Measurements from ENCODE around the gene PYDC1.
"Not testable (repeated sequence)": the region's sequence is repeated elsewhere in the genome, so short reads cannot be mapped to it uniquely, and the experiment has no call there.

PYDC1 gene

DNA sequence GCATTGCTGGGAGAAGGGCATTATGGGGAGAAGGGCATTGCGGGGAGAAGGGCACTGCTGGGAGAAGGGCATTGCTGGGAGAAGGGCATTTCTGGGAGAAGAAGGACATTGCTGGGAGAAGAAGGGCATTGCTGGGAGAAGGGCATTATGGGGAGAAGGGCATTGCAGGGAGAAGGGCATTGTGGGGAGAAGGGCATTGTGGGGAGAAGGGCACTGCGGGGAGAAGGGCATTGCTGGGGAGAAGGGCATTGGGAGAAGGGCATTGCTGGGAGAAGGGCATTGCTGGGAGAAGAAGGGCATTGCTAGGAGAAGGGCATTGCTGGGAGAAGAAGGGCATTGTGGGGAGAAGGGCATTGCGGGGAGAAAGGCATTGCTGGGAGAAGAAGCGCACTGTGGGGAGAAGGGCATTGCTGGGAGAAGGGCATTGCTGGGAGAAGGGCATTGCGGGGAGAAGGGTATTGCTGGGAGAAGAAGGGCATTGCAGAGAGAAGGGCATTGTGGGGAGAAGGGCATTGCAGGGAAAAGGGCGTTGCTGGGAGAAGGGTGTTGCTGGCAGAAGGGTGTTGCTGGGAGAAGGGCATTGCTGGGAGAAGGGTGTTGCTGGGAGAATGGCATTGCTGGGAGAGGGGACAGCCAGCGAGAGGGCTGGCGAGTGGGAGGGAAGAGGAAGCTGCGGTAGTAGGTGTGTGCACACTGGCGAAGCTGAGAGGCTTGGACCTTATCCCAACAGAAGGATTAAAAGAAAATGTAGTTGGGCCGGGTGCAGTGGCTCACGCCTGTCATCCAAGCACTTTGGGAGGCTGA lies 4.6 kb upstream of the PYDC1 start:
- no peak for DNase-seq (ENCODE audit: low read depth in 2 of 2)

DNA sequence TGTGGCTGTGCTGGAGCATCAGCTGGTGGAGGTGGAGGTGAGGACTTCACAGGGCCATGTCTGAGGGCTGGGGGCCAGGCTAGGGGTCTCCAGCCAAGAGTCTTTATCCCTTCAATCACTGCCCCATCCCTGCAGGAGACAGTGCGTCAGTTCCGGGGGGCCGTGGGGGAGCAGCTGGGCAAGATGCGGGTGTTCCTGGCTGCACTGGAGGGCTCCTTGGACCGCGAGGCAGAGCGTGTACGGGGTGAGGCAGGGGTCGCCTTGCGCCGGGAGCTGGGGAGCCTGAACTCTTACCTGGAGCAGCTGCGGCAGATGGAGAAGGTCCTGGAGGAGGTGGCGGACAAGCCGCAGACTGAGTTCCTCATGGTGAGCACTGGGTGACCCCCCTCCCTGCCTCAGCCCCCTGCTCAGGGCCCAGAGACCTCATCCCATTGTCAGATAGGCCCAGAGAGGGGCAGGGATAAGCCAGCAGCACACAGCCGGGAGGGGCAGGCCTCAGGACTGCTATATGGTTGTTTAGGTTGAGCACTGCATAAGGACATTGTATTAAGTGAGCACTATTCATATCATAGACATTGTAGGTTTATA lies 2.3 kb upstream of the PYDC1 start:
- DNase-seq (ENCODE audit: low read depth in 2 of 2) = no peak

DNA sequence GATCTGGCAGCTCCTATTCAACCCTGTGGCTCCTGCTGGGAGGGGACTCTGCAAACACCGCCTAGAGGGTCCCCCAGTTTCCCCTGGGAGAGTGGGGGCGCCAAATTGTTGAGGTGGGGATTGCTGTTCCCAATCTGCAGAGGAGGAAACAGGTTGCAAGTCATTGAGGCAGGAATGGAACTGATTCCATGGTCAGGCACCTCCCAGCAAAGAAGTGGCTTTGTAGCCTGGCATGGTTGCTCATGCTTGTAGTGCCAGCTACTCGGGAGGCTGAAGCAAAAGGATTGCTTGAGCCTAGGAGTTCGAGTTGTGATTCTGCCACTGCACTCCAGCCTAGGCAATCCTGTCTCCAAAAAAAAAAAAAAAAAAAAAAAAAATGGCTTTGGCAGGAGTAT lies 198 bp upstream of the PYDC1 start:
- DNase-seq (ENCODE audit: low read depth in 2 of 2) = no peak

DNA sequence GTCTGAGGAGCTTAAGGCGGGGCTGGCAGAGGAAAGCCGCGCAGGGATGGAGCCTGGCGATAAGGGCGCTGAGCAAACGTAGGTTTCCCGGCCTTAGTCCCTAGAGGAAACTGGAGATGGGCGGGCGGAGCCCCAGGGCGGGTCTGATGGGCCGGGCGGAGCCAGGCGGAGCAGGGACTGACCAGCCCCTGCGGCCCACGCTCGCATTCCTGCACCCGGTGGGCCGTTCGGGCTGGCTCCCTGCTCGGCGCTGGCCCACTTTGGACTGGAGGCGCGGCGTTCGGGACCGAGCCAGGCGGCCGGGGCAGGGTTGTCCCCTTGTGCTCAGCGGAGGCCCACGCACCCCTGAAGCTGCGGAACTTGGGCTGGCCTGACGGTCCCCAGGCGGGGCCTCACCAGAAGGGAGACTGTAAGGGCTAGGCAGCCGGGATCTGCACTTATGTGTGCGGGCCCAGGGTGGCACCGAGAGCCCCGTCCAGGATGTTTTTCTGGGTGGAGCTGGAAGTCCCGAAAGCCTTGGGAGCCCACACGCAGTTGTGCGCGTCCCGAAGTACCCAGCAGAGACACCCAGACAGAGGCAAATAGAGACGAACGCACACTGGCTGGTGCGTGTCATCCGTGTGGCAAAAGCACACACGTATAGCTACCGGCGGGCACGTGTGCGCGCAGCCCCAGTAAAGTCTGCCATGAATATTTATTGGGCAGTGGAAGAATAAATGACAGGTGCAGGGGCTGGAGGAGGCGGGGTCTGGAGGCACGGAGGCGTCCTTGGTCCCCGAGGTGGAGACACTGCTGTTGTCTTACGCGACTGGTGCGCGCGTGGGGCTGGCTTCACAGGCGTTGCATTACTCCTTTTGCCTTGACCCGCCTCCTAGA lies 1.4 kb downstream of the PYDC1 start:
- no peak for DNase-seq (ENCODE audit: low read depth in 2 of 2)

DNA sequence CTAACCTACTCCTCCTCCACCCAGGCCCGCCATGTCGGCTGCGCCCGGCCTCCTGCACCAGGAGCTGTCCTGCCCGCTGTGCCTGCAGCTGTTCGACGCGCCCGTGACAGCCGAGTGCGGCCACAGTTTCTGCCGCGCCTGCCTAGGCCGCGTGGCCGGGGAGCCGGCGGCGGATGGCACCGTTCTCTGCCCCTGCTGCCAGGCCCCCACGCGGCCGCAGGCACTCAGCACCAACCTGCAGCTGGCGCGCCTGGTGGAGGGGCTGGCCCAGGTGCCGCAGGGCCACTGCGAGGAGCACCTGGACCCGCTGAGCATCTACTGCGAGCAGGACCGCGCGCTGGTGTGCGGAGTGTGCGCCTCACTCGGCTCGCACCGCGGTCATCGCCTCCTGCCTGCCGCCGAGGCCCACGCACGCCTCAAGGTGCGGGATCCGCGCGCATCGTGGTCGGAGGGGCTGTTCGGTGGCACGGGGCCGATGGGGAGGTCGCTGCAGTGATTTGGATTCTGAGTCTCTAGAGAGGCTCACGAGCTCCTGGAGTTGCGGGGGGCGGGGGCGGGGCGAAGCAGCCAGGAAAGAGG lies 2.1 kb downstream of the PYDC1 start:
- no peak for DNase-seq (ENCODE audit: low read depth in 2 of 2)

DNA sequence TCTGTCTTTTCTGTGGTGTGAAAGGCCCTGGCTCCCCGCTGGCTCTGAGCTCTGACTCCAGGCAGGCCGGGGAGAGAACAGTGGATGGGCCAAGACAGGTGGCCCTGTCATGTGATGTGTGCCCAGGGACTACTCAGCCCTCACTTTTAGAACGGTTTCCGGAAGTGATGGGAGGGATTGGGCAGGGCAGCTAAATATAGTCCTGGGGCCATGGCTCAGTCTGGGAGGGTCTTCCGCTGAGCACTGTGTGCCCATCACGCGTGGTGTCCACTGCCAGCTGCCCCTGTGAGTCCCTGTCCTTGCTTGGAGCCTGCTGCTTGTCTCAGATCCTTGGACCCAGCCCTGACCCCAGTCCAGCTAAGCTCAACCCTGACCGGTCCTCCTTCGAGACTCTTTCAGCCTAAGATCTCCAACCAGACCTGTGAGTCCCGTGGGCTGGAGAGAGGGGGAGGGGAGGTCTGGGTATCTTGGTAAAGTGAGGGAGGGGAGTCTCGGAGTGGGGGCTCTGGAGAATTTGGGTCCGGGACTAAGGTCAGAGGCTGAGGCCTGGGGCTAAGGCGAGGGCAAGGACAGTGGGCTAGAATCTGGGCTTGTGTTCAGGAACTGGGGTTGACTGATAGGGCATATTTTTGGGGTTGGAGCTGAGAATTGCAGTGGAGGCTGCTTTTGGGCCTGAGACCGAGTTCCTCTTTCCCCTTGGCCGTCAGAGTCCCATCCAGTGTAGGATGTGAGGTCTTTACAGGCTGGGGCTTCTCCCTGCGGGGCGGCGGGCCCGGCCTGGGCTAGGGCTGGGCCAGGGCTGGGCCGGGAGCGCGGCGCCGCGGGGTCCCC lies 2.8 kb downstream of the PYDC1 start, which contains the start of gene TRIM72:
TRIM72 (plus strand) TSS at position 243 of the 831 bp plus-strand sequence. CDS start 620 bp downstream, outside the sequence.
- no peak for DNase-seq (ENCODE audit: low read depth in 2 of 2)

DNA sequence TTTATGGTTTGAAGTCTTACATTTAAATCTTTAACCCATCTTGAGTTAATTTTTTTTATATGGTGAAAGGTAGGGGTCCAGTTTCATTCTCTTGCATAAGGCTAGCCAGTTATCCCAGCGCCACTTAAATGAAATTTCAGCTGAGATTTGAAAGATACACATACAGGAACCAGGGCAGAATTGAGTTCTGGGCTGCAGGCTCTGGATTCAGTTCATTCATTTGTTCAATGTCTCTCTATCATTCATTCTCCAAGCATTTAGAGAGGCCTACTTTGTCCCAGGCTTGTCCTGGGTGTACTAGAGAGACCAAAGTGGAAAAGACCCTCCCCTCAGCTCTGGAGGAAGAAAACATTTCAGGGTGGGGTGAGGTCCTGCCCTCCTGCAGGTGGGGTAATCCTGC lies 3.6 kb downstream of the PYDC1 start:
- no peak for DNase-seq (ENCODE audit: low read depth in 2 of 2)

DNA sequence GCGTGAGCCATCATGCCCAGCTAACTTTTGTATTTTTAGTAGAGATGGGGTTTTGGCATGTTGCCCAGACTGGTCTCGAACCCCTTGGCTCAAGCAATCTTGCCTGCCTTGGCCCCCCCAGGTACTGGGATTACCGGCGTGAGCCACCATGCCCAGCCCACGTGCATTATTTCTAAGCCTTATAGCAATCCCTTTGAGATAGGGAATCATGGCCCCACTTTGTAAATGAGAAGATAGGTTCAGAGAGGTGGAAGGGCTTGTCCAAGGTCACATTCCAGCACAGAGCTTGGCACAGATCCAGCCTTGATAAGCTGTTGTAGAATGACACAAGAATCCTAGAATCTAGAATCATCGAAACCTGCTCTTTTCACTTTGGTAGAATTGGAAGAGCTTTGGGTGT lies 10.2 kb downstream of the PYDC1 start:
- DNase-seq (ENCODE audit: low read depth in 2 of 2) = no peak

DNA sequence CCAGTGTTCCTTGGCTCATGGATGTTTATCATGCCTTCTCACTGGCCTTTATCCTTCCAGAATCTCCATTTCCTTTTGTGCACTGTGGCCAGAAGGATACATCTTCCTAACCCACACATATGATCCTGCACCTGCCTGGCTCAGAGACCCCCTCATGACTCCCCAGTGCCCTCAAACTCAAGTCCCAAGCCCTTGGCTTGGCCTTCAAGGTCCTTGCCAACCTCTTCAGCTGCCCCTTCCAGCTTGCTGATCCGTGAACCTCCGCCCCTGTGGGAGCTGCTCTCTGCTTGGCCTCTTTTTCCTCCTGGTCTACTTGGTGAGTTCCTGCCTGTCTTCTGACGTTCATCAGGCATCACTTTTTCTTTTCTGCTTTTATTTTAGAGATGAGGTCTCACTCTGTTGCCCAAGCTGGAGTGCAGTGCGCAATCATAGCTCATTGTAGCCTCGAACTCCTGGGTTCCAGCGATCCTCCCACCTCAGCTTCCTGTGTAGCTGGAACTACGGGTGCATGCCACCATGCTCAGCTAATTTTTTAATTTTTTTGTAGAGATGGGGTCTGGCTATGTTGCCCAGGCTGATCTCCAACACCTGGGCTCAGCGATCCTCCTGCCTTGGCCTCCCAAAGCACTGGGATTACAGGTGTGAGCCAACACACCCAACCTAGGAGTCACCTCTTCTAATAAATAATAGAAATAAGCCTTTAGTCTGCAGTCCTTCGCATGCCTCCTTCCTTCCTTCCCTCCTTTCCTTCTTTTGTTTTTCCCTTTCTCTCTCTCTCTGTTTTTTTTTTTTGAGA lies 11.9 kb downstream of the PYDC1 start:
- DNase-seq (ENCODE audit: low read depth in 2 of 2) = no peak

DNA sequence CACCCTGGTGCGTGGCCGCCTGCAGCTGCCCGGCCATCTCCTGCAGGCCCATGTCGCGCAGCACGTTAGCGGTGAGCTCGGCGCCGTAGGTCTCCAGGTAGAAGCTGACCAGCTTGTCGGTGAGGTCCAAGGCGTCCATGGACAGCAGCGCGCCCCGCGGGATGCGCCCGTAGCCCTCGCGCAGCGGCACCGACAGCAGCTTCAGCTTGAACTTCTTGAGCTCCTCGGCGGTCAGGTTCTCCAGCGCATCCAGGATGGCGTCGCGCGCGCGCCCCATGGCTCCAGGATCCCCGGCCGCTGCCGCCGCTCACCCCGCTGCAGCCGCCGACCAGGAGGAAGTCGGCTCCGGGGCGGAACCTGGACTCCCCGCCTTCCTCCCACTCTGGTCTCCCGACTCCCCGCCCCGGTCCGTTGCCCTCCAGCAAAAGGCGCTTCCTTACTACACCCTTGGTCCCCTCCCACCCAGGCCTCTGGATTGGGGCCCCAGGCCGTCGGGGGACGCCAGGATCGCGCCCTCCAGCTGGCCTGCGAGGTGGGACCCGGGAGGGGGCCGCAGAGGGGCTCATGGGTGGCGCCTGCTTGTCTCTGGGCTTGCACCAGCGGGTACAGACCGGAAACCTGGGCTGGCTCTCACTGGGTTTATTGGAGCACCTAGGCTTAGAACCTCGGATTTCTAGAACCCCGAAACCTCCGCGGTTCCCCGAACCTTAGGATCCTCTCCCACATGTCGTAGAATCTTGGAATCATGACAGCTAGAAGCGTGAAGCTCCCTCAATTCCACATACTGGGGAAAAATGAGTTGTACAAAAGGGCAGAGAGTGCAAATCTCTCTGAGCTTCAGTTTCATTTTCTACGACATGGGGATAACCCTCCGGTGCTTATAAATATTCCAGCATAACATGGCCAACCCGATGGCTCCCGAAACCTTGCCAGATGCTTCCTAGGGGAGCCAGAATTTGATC lies 14.2 kb downstream of the PYDC1 start, which contains the start of gene PYCARD:
PYCARD (minus strand) TSS at position 347 of the 962 bp plus-strand sequence; CDS start at position 277, 70 bp downstream.
- no peak for DNase-seq (ENCODE audit: low read depth in 2 of 2)

DNA sequence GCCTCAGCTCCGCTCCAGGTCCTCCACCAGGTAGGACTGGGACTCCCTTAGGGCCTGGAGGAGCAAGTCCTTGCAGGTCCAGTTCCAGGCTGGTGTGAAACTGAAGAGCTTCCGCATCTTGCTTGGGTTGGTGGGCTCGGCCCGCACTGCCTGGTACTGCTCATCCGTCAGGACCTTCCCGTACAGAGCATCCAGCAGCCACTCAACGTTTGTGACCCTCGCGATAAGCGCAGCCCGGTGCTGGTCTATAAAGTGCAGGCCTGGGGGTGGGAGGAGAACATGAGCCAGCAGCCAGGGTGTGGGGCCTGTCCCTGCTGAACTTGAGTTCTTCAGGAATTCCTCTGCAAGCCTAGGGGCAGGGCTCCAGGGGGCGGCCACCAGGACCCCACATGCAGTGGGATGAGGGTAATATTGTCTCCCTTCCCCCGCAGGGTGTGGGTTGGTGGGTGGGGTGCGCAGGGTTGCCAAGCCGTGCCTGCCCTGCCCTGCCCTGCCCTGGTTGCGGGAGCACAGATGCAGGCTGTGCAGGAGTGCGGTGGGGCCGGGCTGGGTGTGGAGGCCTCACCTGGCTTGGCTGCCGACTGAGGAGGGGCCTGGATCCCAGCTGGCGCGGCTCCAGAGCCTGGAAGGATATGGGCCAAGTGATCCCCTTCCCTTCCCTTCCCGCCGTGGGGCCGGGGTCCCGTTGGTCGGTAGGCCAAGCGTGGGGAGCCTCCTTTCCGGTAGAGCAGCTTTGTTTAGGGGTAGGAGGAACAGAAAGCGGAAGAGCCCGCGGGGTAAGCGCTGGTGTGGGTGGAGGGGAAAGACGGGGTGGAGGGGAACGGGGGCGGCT lies 15.1 kb downstream of the PYDC1 start:
- DNase-seq (ENCODE audit: low read depth in 2 of 2) = no peak

DNA sequence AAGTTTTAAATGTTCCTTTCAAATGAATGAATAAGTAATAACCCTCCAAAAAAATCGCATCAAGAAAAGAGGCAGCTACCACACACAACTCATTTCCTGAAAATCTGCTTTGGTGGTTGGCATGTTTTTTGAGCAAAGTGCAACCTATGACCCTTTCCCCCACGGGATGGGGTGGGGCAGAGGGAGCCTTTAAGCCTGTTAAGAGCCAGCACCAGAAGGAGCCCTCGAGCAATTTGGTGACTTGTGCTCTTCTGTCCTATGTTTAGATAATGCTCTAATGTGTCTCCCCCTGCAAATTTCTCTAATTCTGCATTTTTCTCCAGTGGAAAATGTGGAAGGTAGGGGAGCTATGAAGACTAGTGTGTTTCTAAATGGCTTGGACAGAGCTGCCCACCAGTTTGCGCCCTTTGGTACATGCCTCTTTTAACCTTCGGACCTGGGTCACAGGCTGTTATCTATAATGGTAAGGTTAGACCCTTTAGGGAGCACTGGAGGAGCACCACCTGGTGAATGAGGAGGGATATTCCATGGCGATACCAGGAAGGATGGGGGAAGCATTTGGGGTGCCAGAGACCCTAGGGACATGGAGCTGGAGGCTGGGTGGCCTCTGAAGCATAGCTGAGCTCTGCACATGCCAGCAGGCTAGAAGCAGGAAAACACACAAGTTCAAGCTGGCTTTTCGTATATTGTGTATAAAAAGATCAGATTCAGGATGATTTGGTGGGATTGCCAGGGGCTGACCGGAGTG lies 15.9 kb downstream of the PYDC1 start:
- peak in 1 of 2 donors; percentile 19 for DNase-seq (ENCODE audit: low read depth in 2 of 2)

DNA sequence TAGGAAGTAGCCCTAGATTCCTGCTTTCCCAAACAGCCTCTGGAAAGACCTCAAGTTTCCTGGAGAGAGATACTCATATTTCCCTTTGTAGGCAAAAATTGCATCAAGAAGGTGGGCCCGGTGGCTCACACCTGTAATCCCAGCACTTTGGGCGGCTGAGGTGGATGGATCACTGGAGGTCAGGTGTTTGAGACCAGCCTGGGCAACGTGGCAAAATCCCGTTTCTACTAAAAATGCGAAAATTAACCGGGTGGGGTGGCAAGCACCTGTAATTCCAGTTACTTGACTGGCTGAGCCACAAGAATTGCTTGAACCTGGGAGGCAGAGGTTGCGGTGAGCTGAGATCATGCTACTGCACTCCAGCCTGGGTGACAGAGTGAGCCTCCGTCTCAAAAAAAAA lies 16.8 kb downstream of the PYDC1 start:
- not testable (repeated sequence) for DNase-seq (ENCODE audit: low read depth in 2 of 2)

DNA sequence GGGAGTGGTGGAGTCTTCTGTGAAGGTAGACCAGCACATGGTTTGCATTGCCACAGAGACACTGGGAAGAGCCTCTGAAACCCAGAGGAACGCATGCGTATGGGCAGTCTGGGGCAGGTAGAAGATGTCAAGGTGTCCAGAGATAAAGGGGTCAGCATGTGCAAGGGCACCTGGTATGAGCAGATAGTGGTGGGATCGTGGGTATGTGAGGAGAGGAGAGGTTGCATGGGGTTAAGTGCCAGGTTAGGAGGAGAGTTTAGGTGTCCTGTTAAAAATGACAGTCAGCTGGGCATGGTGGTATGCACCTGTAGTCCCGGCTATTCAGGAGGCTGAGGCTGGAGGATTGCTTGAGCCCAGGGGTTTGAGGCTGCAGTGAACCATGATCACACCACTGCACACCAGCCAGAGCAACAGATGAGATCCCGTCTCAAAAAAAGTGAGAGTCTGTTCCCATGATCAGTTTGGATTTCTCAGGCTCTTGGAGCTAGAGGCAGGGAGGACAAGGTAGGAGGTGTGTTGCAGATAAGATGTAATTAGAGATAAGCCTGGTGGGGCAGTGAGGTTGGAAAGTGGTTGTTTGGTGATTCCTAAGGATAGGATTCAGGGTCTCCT lies 17.4 kb downstream of the PYDC1 start:
- no peak for DNase-seq (ENCODE audit: low read depth in 2 of 2)

DNA sequence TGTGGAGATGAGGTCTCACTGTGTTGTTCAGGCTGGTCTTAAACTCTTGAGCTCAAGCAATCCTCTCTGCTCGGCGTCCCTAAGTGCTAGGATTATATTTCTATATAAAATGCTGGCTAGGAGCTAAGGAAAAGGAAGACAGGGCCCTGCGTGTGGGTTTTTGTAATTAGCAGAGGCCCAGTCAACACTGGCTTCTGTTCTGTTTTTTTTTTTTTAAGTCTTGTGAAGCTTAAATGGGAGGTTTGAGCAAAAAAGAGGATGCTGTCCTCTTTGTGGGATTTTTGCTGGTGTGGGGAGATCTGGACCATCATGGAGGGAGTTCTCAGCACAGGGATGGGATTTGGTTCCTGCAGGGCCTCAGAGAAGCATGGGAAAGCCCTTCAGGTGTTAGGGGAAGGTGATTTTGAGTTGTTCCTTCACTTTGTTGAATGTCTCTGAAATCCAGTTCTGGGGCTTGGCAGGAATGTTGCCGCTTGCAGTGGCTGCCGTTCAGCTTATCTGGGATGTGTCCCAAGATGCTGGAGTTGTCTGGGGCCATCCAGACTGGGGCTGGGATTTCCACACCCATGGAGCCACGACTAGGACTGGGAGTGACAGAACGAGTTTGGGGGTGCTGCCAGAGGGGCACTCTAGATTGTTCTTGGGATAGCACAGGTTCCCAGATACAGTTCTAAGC lies 18.6 kb downstream of the PYDC1 start:
- no peak for DNase-seq (ENCODE audit: low read depth in 2 of 2)

DNA sequence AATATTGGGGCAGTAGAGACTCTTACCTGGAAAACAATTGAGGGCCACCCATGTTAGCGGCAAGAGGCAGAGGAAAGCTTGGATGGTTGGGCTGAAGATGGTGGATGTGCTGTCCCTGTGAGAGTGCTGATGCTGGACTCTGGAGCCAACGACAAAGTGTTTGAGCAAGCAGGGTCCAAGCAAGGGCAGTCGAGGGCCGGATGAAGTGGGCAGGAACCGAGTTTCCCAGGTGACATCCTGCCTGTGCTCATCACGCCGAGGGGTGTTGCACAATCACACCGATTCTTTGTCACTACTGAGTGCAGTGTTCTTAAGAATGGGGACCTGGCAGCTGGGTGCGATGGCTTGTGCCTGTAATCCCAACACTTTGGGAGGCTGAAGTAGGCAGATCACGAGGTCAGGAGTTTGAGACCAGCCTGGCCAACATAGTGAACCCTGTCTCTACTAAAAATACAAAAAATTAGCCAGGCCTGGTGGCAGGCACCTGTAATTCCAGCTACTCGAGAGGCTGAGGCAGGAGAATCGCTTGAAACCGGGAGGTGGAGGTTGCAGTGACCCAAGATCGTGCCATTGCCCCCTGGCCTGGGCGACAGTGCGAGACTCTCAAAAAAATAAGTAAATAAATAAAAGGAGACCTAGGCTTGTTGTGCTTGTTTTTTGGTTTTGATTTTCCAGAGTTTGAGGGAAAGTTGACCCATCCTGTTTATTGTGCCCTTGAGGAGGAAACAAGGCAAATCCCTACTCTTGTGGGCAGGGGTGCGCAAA lies 20.4 kb downstream of the PYDC1 start:
- no peak for DNase-seq (ENCODE audit: low read depth in 2 of 2)

Data from stimulated activated CD4-positive, alpha-beta T cell treated with anti-CD3 and anti-CD28 coated beads, Interleukin-1b, Interleukin-23, amount 100 ng/mL, for 1 hour (primary cell).